ENCODE results near the gene ERFL. TPM values are rescaled to one million over a fixed set of nuclear protein-coding genes. Genes with fewer than 3 reads are reported as not detected.

ERFL gene
- total and polyA plus RNA-seq, 2 of the 8 experiments (the other 6 are each of a cell fraction or from before 2014, with no cell fraction given) = 0.12 TPM; not detected in 1

DNA sequence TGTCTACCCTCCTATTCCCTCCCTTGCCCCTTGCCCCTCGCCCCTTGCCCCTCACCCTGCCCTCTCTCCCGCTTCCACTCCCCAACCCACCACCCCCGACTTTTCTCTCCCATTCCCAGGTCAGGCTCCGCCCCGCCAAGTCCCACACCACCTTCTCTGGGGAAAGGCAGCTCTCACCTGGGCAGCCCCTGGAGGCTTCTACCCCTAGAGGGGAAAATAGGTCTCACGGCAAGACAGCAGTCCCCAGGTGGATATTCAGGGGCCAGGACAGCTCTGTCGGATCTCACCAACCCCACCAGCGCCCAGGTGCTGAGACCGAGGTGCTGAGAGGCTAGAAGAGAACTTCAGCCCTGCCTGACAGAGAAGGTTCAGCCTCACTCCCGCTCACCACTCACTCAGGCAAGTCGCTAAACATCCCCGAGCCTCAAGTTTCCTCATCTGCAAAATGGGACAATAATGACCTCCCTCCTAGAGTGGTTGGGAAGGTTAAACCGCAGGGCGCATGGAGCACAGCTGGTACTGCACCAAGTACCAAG is 1.4 kb upstream of the ERFL start:
- Histone ChIP-seq H2AK5ac (ENCODE audit: low read depth, low read length) (no peak overlapping the region), H4K5ac (ENCODE audit: insufficient read length, low read depth, low read length) (no peak overlapping the region), H3K4ac (replicated peaks; ENCODE audit: insufficient read length, low read depth, low read length) (no peak overlapping the region), H3K56ac (replicated peaks; ENCODE audit: insufficient read length, low read depth, low read length) (no peak overlapping the region), H3K36me3 (ENCODE audit: control insufficient read depth in 2 of 4, insufficient read depth in 4 of 4, low read length in 3 of 4) (no peaks in the 10 kb centered on the region; a peak in 1 of 8 replicates), H2BK120ac (replicated peaks; ENCODE audit: low read depth, low read length) (no peak overlapping the region), H2AFZ (ENCODE audit: low read length) (no peak overlapping the region), H3K79me2 (ENCODE audit: control insufficient read depth in 1 of 2, insufficient read depth in 2 of 2, low read length in 2 of 2) (no peaks in the 10 kb centered on the region), H3K27me3 (replicated peaks in 1 of 4; ENCODE audit: control insufficient read depth in 3 of 4, extremely low read depth in 1 of 4, insufficient read depth in 3 of 4, low read length in 3 of 4) (peaks cover 84 to 99% (median 97%) of the 10 kb centered on the region in 4 experiments), H4K8ac (ENCODE audit: extremely low read depth, insufficient read depth, low read length) (0 out of 2 replicates have a peak overlapping the region, but pooled peaks have one; percentile 87), H4K91ac (replicated peaks; ENCODE audit: insufficient read length, low read length) (no peak overlapping the region), H3K14ac (ENCODE audit: insufficient read length) (no peak overlapping the region), H2BK12ac (ENCODE audit: low read depth, low read length) (peak overlapping the region; percentile 12; the same call in 1 of the 2 replicates), H3K9me3 (ENCODE audit: insufficient read depth in 2 of 2, low read depth in 1 of 2, low read length in 1 of 2) (no peaks in the 10 kb centered on the region), H3K23me2 (ENCODE audit: low read depth, low read length) (peaks cover 12% of the 10 kb centered on the region), H2BK5ac (ENCODE audit: low read depth, low read length) (no peak overlapping the region), H4K20me1 (replicated peaks in 1 of 2; ENCODE audit: control insufficient read depth in 1 of 2, insufficient read depth in 2 of 2, low read length in 2 of 2) (peaks cover 8 to 33% of the 10 kb centered on the region in 2 experiments), H3K79me1 (ENCODE audit: low read depth, low read length) (no peaks in the 10 kb centered on the region), H3K9ac (replicated peaks in 1 of 4; ENCODE audit: extremely low read depth in 1 of 4, low read depth in 3 of 4, low read length in 3 of 4) (no peak overlapping the region), H2BK15ac (ENCODE audit: low read length) (no peak overlapping the region), H3K4me2 (ENCODE audit: insufficient read depth in 1 of 2, low read depth in 2 of 2, low read length in 2 of 2) (peak overlapping the region; percentile 66 to 79; a peak in 3 of 4 replicates), H2BK20ac (ENCODE audit: low read length) (no peak overlapping the region), H3K4me1 (replicated peaks in 1 of 4; ENCODE audit: control insufficient read depth in 3 of 4, insufficient read depth in 4 of 4, low read length in 3 of 4) (peaks cover 6 to 21% (median 14%) of the 10 kb centered on the region in 4 experiments), H3K27ac (ENCODE audit: low read depth, low read length) (no peak overlapping the region), H3K4me3 (ENCODE audit: extremely low read depth in 1 of 4, insufficient read depth in 2 of 4, low read depth in 3 of 4, low read length in 4 of 4) (peak overlapping the region in 1 of 4 experiments; percentile 60; a peak in 1 of 8 replicates), H3K18ac (ENCODE audit: extremely low read depth, low read length) (no peak overlapping the region), H3K23ac (ENCODE audit: insufficient read length) (no peak overlapping the region)
- DNase-seq (ENCODE audit: low read depth in 1 of 2, low spot score in 2 of 2) (no peak), FAIRE-seq (no peak)
- ChIA-PET POLR2A (ENCODE audit: partially characterized antibody) (interaction anchor here (0.5 to 9.6 kb wide), 11 partner anchors 10 to 79 kb away, joined by 3 to 71 read pairs (median 5); no protein-coding TSS in a partner anchor), CTCF (ENCODE audit: partially characterized antibody) (interaction anchor here (0.7 to 7.0 kb wide), 10 partner anchors 10 to 1739 kb away, joined by 3 to 51 read pairs (median 5); no protein-coding TSS in a partner anchor)
- WGBS, 2 experiments (ENCODE audit: extremely low coverage in 1 of 2, insufficient coverage in 1 of 2, insufficient read length in 1 of 2, insufficient replicate concordance in 2 of 2, low coverage in 1 of 2, low lambda C conversion rate in 2 of 2, missing lambda C conversion rate in 1 of 2) = 29% methylated on average over 9 of the region's 14 CpGs; no CpG with 5 or more reads in 1 of the 2 experiments
- TF ChIP-seq POU5F1 (IDR thresholded peaks at IDR 0.05; ENCODE audit: low read depth, low read length) (no peak), CTCF (IDR thresholded peaks at IDR 0.05; ENCODE audit: control extremely low read depth in 1 of 3, insufficient read depth in 1 of 3, low read depth in 1 of 3, low read length in 3 of 3) (0 out of 4 replicates have a peak, but pooled peaks of 1 of the 3 experiments have one; percentile 7), SIN3A (conservative IDR thresholded peaks at IDR 0.05 in 1 of 2, IDR thresholded peaks at IDR 0.05 in 1 of 2; ENCODE audit: low read depth in 1 of 2, low read length in 2 of 2) (no peak), JUN (IDR thresholded peaks at IDR 0.05; ENCODE audit: low read depth, low read length) (no peak), KDM1A (IDR thresholded peaks at IDR 0.05; ENCODE audit: borderline replicate concordance, low read length) (peak; percentile 81; the same call in 1 of the 2 replicates), SUZ12 (IDR thresholded peaks at IDR 0.05; ENCODE audit: low read length) (peak; percentile 81), EZH2 (IDR thresholded peaks at IDR 0.05; ENCODE audit: low read depth, low read length, severe bottlenecking) (peak; percentile 75)

Data from H1 (cell line).